ENCODE measurements around the gene PLEKHB1. TPM values are rescaled to one million over a fixed set of nuclear protein-coding genes. Genes with fewer than 3 reads are reported as not detected.
A peak's percentile ranks its signal among the peaks of the same experiment; 100 is the strongest.

The PLEKHB1 gene
- total RNA-seq, 1 donor from 2014 or later: 30.5 TPM

DNA sequence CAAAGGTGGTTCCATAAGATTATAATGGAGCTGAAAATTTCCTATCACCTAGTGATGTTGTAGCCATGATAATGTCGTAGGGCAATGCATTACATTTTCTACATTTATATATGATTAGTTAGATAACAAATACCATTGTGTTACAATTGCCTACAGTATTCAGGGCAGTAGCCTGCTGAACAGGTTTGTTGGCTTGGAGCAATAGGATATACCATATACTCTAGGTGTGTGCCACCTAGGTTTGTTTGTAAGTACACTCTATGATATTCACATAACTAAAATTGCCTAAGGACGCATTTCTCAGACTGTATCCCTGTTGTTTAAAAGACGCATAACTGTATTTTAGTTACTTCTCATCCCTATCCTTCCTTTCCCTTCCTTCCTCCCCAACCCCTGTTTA lies 13.6 kb downstream of the PLEKHB1 start:
- no peaks in the 10 kb centered on the region for H3K27me3 ChIP-seq
- no peak for TF ChIP-seq CTCF (IDR thresholded peaks at IDR 0.05)
- H3K9me3 ChIP-seq: no peaks in the 10 kb centered on the region
- no peak overlapping the region for H3K27ac ChIP-seq
- DNase-seq: no peak
- H3K4me1 ChIP-seq: peaks cover 11% of the 10 kb centered on the region
- no peak for ATAC-seq
- no peak overlapping the region for H3K4me3 ChIP-seq
- no peaks in the 10 kb centered on the region for H3K36me3 ChIP-seq
- intact Hi-C loops (cut with DNase I): no loop called here

- no peaks in the 10 kb centered on the region for H3K36me3 ChIP-seq
Observed at GRCh38 chr11:73660497-73661034, 14.2 kb downstream of the PLEKHB1 start.

GRCh38 chr11:73661035-73661628 lies 14.8 kb downstream of the PLEKHB1 start:
- Histone ChIP-seq H3K4me1 (peaks cover 11% of the 10 kb centered on the region), H3K27me3 (no peaks in the 10 kb centered on the region), H3K27ac (no peak overlapping the region), H3K36me3 (no peaks in the 10 kb centered on the region), H3K4me3 (peak overlapping the region; percentile 30), H3K9me3 (no peaks in the 10 kb centered on the region)
- ATAC-seq (peak; percentile 97), DNase-seq (peak; percentile 93)
- intact Hi-C loops (cut with DNase I): no loop called here
- TF ChIP-seq CTCF (IDR thresholded peaks at IDR 0.05): peak; percentile 97

More at GRCh38 chr11:73660497-73661034, 14.2 kb downstream of the PLEKHB1 start:
- Histone ChIP-seq H3K4me1 (peaks cover 11% of the 10 kb centered on the region), H3K27me3 (no peaks in the 10 kb centered on the region), H3K4me3 (peak overlapping the region; percentile 30), H3K9me3 (no peaks in the 10 kb centered on the region), H3K27ac (no peak overlapping the region)
- DNase-seq: no peak
- no peak for ATAC-seq
- no peak for TF ChIP-seq CTCF (IDR thresholded peaks at IDR 0.05)
- intact Hi-C loops (cut with DNase I): no loop called here

GRCh38 chr11:73662445-73663157 lies 16.2 kb downstream of the PLEKHB1 start:
- peak; percentile 21 for DNase-seq
- Histone ChIP-seq H3K27me3 (no peaks in the 10 kb centered on the region), H3K4me1 (peaks cover 11% of the 10 kb centered on the region), H3K36me3 (no peaks in the 10 kb centered on the region), H3K4me3 (no peak overlapping the region), H3K9me3 (no peaks in the 10 kb centered on the region), H3K27ac (no peak overlapping the region)
- intact Hi-C loops (cut with DNase I): no loop called here
- peak; percentile 8 for ATAC-seq
- TF ChIP-seq CTCF (IDR thresholded peaks at IDR 0.05): no peak

GRCh38 chr11:73663604-73664495 lies 17.5 kb downstream of the PLEKHB1 start:
- Histone ChIP-seq H3K27ac (no peak overlapping the region), H3K4me3 (no peak overlapping the region), H3K9me3 (no peaks in the 10 kb centered on the region), H3K27me3 (no peaks in the 10 kb centered on the region), H3K4me1 (peaks cover 11% of the 10 kb centered on the region), H3K36me3 (no peaks in the 10 kb centered on the region)
- ATAC-seq (no peak), DNase-seq (peak; percentile 11)
- intact Hi-C loops (cut with DNase I): no loop called here
- no peak for TF ChIP-seq CTCF (IDR thresholded peaks at IDR 0.05)
